ENCODE results near the gene CCBE1. TPM values are rescaled to one million over a fixed set of nuclear protein-coding genes. Genes with fewer than 3 reads are reported as not detected.

The CCBE1 gene
- polyA plus RNA-seq, 2 of the 4 experiments (the other 2 are of a cell fraction), result 3.0 to 9.9 TPM

DNA sequence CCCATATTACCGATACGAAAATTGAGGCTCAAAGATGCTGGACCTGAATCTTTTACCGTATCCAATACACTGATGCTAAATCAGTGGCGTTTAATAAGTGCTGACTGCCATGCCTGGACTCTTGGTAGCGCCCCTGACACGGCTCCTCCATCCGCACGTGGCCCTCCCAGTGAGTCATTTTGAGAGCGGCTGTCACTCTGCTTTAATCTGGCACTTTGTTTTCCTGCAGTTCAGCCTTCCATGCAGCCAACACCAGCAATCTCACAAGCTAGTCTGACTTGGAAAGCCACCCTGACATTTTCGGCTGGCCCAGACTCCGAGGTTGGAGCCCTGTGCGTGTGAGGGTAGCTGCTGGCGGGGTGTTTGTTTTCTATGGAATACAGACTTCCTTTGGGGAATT, 183.0 kb downstream of the CCBE1 start:
- POLR2A ChIA-PET, result interaction anchor here (0.6 kb wide), 1 partner anchor 231 kb away, joined by 4 read pairs; no protein-coding TSS in a partner anchor
- DNase-seq (ENCODE audit: low read depth in 1 of 2, low spot score in 1 of 2) (no peak), FAIRE-seq (no peak), ATAC-seq (no peak)
- Histone ChIP-seq H3K4me2 (no peak overlapping the region), H3K9me3 (no peaks in the 10 kb centered on the region), H3K4me1 (peaks cover 14% of the 10 kb centered on the region; the same call in 2 of the 3 replicates), H3K27ac (no peak overlapping the region), H3K4me3 (no peak overlapping the region)
- CTCF ChIA-PET, result no interaction called here
- no peak for TF ChIP-seq FOSB (CRISPR knock-in tag; IDR thresholded peaks at IDR 0.05)
- TF ChIP-seq JUNB (IDR thresholded peaks at IDR 0.05), result no peak
- TF ChIP-seq, protein P1, sequence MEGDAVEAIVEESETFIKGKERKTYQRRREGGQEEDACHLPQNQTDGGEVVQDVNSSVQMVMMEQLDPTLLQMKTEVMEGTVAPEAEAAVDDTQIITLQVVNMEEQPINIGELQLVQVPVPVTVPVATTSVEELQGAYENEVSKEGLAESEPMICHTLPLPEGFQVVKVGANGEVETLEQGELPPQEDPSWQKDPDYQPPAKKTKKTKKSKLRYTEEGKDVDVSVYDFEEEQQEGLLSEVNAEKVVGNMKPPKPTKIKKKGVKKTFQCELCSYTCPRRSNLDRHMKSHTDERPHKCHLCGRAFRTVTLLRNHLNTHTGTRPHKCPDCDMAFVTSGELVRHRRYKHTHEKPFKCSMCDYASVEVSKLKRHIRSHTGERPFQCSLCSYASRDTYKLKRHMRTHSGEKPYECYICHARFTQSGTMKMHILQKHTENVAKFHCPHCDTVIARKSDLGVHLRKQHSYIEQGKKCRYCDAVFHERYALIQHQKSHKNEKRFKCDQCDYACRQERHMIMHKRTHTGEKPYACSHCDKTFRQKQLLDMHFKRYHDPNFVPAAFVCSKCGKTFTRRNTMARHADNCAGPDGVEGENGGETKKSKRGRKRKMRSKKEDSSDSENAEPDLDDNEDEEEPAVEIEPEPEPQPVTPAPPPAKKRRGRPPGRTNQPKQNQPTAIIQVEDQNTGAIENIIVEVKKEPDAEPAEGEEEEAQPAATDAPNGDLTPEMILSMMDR (IDR thresholded peaks at IDR 0.05), result no peak
- TF ChIP-seq FOXS1 (CRISPR knock-in tag; IDR thresholded peaks at IDR 0.05), result no peak
- TF ChIP-seq HOXB5 (CRISPR knock-in tag; IDR thresholded peaks at IDR 0.05), result no peak
- TF ChIP-seq CBX2 (IDR thresholded peaks at IDR 0.05; ENCODE audit: borderline replicate concordance, low read depth), result no peak
- TF ChIP-seq CHD4 (IDR thresholded peaks at IDR 0.05; ENCODE audit: borderline replicate concordance), result no peak
- WGBS (ENCODE audit: missing lambda C conversion rate), result 63% methylated on average over 13 of the region's 13 CpGs

DNA sequence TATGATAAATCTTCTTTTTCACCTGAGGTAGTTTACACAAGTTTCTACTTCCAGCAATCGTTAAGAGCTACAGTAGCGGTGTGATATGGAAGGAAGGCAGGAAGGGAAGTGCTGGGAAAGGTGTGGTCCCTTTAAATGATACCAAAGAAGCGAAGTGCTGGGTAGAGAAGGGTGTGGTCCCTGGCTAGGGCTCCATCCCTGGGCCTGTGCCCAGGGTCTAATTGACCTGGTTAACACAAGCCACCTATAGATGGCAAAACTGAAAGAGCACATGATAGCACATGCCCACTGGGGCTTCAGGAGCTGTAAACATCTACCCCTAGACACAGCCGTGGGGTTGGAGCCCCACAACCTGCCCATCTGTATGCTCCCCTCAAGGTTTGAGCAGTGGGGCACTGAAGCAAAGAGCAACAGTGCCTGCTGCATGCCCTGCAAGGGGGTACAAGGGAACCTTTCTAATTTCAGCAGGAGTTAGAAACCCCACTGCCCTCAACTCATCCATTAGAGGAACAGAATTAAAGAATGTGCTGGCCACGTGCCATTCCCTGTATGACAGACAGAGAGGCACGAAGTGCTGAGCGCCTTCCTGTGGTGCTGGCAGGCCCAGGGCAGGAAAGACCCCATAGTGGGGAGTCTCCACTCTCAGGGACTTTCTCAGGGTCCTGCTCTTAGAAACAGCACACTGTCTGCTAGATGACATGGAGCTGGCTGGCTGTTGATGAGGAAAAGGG, 185.0 kb downstream of the CCBE1 start:
- H3K9me3 ChIP-seq, result no peaks in the 10 kb centered on the region
- DNase-seq (ENCODE audit: low read depth in 1 of 2, low spot score in 1 of 2), result no peak

DNA sequence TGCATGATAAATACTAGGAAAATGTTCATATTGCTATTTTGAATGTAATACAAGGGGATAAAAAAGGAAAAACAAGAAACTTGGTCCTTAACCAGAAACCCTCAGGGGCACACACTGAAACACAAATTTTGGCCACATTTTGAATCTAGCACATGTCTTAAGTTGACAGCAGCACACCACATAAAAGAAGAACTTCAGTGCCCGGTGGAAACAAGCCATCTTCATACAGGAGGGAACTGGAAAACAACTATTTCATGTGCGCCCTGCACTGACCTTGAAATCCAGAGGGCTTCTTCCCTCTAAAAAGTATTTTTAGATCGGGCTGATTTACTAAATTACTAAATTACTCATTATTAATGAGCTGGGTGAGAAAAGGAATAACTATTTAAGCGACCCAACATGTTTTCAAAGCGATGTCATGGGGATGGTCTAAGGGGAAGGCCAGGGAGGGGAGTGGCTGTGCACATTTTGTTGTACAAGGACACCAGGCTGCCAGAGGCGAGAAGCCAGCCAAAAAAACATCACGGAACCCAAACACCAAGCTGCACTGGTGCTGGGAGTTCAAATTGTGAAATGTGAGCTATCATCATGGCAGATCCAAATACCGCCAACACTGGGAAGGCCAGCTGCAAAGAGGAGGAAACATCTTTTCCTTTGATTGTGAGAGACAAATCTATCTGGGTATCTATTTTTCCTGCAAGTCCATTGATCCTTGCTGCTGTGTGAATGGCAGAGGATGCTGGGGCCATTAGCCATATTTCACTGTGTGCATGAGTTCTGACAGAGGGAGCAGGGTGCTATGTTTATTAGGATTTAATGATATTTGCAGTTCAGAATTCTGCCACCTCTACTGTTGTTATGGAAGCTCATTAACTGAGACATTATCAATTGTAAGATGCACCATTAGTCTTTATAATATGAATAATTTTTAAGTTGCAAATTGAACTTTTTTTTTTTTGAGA, 187.5 kb downstream of the CCBE1 start:
- 59% methylated on average over 8 of the region's 8 CpGs for WGBS (ENCODE audit: missing lambda C conversion rate)
- no peak for TF ChIP-seq FOSL2 (IDR thresholded peaks at IDR 0.05)
- no peak for TF ChIP-seq FOSL2 (CRISPR knock-in tag; IDR thresholded peaks at IDR 0.05)
- no peak for TF ChIP-seq JUN (IDR thresholded peaks at IDR 0.05)
- TF ChIP-seq, protein P2, sequence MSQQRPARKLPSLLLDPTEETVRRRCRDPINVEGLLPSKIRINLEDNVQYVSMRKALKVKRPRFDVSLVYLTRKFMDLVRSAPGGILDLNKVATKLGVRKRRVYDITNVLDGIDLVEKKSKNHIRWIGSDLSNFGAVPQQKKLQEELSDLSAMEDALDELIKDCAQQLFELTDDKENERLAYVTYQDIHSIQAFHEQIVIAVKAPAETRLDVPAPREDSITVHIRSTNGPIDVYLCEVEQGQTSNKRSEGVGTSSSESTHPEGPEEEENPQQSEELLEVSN (IDR thresholded peaks at IDR 0.05; ENCODE audit: borderline replicate concordance, low read depth), result no peak
- TF ChIP-seq, protein P3, sequence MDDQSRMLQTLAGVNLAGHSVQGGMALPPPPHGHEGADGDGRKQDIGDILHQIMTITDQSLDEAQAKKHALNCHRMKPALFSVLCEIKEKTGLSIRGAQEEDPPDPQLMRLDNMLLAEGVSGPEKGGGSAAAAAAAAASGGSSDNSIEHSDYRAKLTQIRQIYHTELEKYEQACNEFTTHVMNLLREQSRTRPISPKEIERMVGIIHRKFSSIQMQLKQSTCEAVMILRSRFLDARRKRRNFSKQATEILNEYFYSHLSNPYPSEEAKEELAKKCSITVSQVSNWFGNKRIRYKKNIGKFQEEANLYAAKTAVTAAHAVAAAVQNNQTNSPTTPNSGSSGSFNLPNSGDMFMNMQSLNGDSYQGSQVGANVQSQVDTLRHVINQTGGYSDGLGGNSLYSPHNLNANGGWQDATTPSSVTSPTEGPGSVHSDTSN (IDR thresholded peaks at IDR 0.05), result no peak
- no peak for TF ChIP-seq POLR2A (IDR thresholded peaks at IDR 0.05; ENCODE audit: low read length)
- TF ChIP-seq FOSB (CRISPR knock-in tag; IDR thresholded peaks at IDR 0.05), result no peak
- TF ChIP-seq ZSCAN20 (CRISPR knock-in tag; IDR thresholded peaks at IDR 0.05), result no peak
- TF ChIP-seq, protein P4, sequence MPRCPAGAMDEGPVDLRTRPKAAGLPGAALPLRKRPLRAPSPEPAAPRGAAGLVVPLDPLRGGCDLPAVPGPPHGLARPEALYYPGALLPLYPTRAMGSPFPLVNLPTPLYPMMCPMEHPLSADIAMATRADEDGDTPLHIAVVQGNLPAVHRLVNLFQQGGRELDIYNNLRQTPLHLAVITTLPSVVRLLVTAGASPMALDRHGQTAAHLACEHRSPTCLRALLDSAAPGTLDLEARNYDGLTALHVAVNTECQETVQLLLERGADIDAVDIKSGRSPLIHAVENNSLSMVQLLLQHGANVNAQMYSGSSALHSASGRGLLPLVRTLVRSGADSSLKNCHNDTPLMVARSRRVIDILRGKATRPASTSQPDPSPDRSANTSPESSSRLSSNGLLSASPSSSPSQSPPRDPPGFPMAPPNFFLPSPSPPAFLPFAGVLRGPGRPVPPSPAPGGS (IDR thresholded peaks at IDR 0.05), result no peak
- no peak for TF ChIP-seq MAFK (IDR thresholded peaks at IDR 0.05; ENCODE audit: partially characterized antibody)
- TF ChIP-seq RCOR1 (IDR thresholded peaks at IDR 0.05; ENCODE audit: low read depth, low read length), result no peak
- no peak for TF ChIP-seq HOXA7 (CRISPR knock-in tag; IDR thresholded peaks at IDR 0.05)
- TF ChIP-seq, protein P5, sequence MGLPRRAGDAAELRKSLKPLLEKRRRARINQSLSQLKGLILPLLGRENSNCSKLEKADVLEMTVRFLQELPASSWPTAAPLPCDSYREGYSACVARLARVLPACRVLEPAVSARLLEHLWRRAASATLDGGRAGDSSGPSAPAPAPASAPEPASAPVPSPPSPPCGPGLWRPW (IDR thresholded peaks at IDR 0.05), result no peak
- no peak for TF ChIP-seq ZC3H11A (IDR thresholded peaks at IDR 0.05)
- no peak for TF ChIP-seq MYC (IDR thresholded peaks at IDR 0.05; ENCODE audit: borderline replicate concordance, low read length)
- TF ChIP-seq NFE2L2 (conservative IDR thresholded peaks at IDR 0.05; ENCODE audit: low read length), result no peak

More for the DNA sequence above, 185.0 kb downstream of the CCBE1 start:
- Histone ChIP-seq H3K4me1 (peaks cover 14% of the 10 kb centered on the region; the same call in 2 of the 3 replicates), H3K4me2 (no peak overlapping the region), H3K27ac (no peak overlapping the region), H3K4me3 (no peak overlapping the region)
- POLR2A ChIA-PET, result no interaction called here
- ATAC-seq, result no peak
- WGBS (ENCODE audit: missing lambda C conversion rate), result 46% methylated on average over 6 of the region's 7 CpGs
- CTCF ChIA-PET, result interaction anchor here (1.0 kb wide), 1 partner anchor 53 kb away, joined by 3 read pairs; no protein-coding TSS in a partner anchor
- TF ChIP-seq EHMT2 (IDR thresholded peaks at IDR 0.05; ENCODE audit: low read depth) (no peak), CBX2 (IDR thresholded peaks at IDR 0.05; ENCODE audit: borderline replicate concordance, low read depth) (no peak), ZFP36 (IDR thresholded peaks at IDR 0.05; ENCODE audit: borderline replicate concordance, partially characterized antibody) (no peak), CHD2 (IDR thresholded peaks at IDR 0.05; ENCODE audit: low read length, partially characterized antibody) (no peak), SREBF2 (IDR thresholded peaks at IDR 0.05) (no peak), RFX5 (IDR thresholded peaks at IDR 0.05) (no peak), JUN (IDR thresholded peaks at IDR 0.05) (no peak)
- TF ChIP-seq, protein P6, sequence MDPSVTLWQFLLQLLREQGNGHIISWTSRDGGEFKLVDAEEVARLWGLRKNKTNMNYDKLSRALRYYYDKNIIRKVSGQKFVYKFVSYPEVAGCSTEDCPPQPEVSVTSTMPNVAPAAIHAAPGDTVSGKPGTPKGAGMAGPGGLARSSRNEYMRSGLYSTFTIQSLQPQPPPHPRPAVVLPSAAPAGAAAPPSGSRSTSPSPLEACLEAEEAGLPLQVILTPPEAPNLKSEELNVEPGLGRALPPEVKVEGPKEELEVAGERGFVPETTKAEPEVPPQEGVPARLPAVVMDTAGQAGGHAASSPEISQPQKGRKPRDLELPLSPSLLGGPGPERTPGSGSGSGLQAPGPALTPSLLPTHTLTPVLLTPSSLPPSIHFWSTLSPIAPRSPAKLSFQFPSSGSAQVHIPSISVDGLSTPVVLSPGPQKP (IDR thresholded peaks at IDR 0.05; ENCODE audit: low read depth, low read length), result no peak
- FAIRE-seq, result no peak

More for the DNA sequence above, 187.5 kb downstream of the CCBE1 start:
- DNase-seq (ENCODE audit: low read depth in 1 of 2, low spot score in 1 of 2) (no peak), ATAC-seq (no peak), FAIRE-seq (no peak)
- Histone ChIP-seq H3K4me1 (no peaks in the 10 kb centered on the region), H3K27ac (no peak overlapping the region), H3K4me2 (no peak overlapping the region), H3K4me3 (no peak overlapping the region), H3K9me3 (no peaks in the 10 kb centered on the region)
- CTCF ChIA-PET, result interaction anchor here (0.7 to 1.1 kb wide), 2 partner anchors 8 to 50 kb away, joined by 3 to 5 read pairs; no protein-coding TSS in a partner anchor
- POLR2A ChIA-PET, result no interaction called here
